ENCODE data around the gene DGKH. TPM values are rescaled to one million over a fixed set of nuclear protein-coding genes. Genes with fewer than 3 reads are reported as not detected.

Gene DGKH
- total and polyA plus RNA-seq, 9 donors, result 2.1 to 14.1 (median 9.3) TPM

GRCh38 chr13:42148538-42148937 lies 100.1 kb downstream of the DGKH start:
- Histone ChIP-seq H3K27ac (no peak overlapping the region), H3K36me3 (no peaks in the 10 kb centered on the region), H3K27me3 (no peaks in the 10 kb centered on the region), H3K4me3 (no peak overlapping the region), H3K9me3 (no peaks in the 10 kb centered on the region), H3K4me1 (ENCODE audit: insufficient read depth) (no peaks in the 10 kb centered on the region)
- no peak for DNase-seq
- 90 to 94% (median 94%) methylated on average over 7 of the region's 7 CpGs for WGBS, 3 donors
- intact Hi-C loops (cut with DNase I), result no loop called here
- no peak for TF ChIP-seq POLR2A (IDR thresholded peaks at IDR 0.05)
- no peak for TF ChIP-seq EP300 (IDR thresholded peaks at IDR 0.05)
- TF ChIP-seq, protein P1, sequence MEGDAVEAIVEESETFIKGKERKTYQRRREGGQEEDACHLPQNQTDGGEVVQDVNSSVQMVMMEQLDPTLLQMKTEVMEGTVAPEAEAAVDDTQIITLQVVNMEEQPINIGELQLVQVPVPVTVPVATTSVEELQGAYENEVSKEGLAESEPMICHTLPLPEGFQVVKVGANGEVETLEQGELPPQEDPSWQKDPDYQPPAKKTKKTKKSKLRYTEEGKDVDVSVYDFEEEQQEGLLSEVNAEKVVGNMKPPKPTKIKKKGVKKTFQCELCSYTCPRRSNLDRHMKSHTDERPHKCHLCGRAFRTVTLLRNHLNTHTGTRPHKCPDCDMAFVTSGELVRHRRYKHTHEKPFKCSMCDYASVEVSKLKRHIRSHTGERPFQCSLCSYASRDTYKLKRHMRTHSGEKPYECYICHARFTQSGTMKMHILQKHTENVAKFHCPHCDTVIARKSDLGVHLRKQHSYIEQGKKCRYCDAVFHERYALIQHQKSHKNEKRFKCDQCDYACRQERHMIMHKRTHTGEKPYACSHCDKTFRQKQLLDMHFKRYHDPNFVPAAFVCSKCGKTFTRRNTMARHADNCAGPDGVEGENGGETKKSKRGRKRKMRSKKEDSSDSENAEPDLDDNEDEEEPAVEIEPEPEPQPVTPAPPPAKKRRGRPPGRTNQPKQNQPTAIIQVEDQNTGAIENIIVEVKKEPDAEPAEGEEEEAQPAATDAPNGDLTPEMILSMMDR (IDR thresholded peaks at IDR 0.05), result no peak

DNA sequence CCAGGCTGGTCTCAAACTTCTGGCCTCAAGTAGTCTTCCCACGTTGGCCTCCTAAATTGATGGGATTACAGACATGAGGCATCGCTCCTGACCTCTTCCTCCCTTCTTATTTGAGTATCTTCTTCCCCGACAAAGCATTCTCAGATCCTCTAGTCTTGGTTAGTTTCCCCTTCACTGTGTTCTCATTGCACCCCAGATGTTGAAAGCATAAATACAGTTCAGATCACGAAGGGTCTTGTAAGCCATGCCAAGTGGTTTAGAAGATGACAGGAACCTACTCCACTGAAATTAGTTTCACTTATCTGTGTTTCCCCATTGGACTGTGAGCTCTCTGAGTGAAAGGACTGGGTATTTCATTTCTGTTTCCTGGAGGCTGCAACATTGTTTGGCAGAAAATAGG lies 100.7 kb downstream of the DGKH start:
- intact Hi-C loops (cut with DNase I), result no loop called here
- no peak for TF ChIP-seq EP300 (IDR thresholded peaks at IDR 0.05)
- 87 to 92% (median 92%) methylated on average over 4 of the region's 4 CpGs for WGBS, 3 donors

GRCh38 chr13:42151781-42152180 lies 103.3 kb downstream of the DGKH start:
- intact Hi-C loops (cut with DNase I), result no loop called here
- Histone ChIP-seq H3K9me3 (no peaks in the 10 kb centered on the region), H3K4me1 (ENCODE audit: insufficient read depth) (no peaks in the 10 kb centered on the region), H3K4me3 (no peak overlapping the region), H3K27me3 (no peaks in the 10 kb centered on the region), H3K36me3 (no peaks in the 10 kb centered on the region), H3K27ac (no peak overlapping the region)
- 65 to 80% (median 79%) methylated on average over 1 of the region's 1 CpG for WGBS, 3 donors
- DNase-seq, result no peak
- TF ChIP-seq POLR2A (IDR thresholded peaks at IDR 0.05) (no peak), EP300 (IDR thresholded peaks at IDR 0.05) (no peak)
- TF ChIP-seq, protein P1 (IDR thresholded peaks at IDR 0.05), result no peak

More for the DNA sequence above, 100.7 kb downstream of the DGKH start:
- Histone ChIP-seq H3K4me3 (no peak overlapping the region), H3K36me3 (no peaks in the 10 kb centered on the region), H3K27me3 (no peaks in the 10 kb centered on the region), H3K4me1 (ENCODE audit: insufficient read depth) (no peaks in the 10 kb centered on the region), H3K9me3 (no peaks in the 10 kb centered on the region), H3K27ac (no peak overlapping the region)
- no peak for DNase-seq

GRCh38 chr13:42152495-42152894 lies 104.0 kb downstream of the DGKH start:
- no peaks in the 10 kb centered on the region for H3K36me3 ChIP-seq
- TF ChIP-seq, protein P1 (IDR thresholded peaks at IDR 0.05), result no peak
- H3K4me3 ChIP-seq, result no peak overlapping the region
- no peaks in the 10 kb centered on the region for H3K4me1 ChIP-seq (ENCODE audit: insufficient read depth)
- intact Hi-C loops (cut with DNase I), result no loop called here
- no peak for DNase-seq
- 66 to 80% (median 72%) methylated on average over 4 of the region's 4 CpGs for WGBS, 3 donors
- no peaks in the 10 kb centered on the region for H3K27me3 ChIP-seq
- no peaks in the 10 kb centered on the region for H3K9me3 ChIP-seq
- H3K27ac ChIP-seq, result no peak overlapping the region

GRCh38 chr13:42153199-42154113 lies 105.0 kb downstream of the DGKH start:
- no peak overlapping the region for H3K4me3 ChIP-seq
- no peaks in the 10 kb centered on the region for H3K9me3 ChIP-seq
- TF ChIP-seq POLR2A (IDR thresholded peaks at IDR 0.05), result no peak
- no peak for TF ChIP-seq EP300 (IDR thresholded peaks at IDR 0.05)
- TF ChIP-seq, protein P1 (IDR thresholded peaks at IDR 0.05), result no peak
- no peaks in the 10 kb centered on the region for H3K4me1 ChIP-seq (ENCODE audit: insufficient read depth)
- no peaks in the 10 kb centered on the region for H3K27me3 ChIP-seq
- DNase-seq, result no peak
- intact Hi-C loops (cut with DNase I), result no loop called here
- WGBS, 3 donors, result 90 to 95% (median 92%) methylated on average over 3 of the region's 3 CpGs
- H3K36me3 ChIP-seq, result no peaks in the 10 kb centered on the region
- H3K27ac ChIP-seq, result no peak overlapping the region

Measured in ovary (tissue), 9 donors.